K562 (cell line): ENCODE measurements around the gene FHIT. TPM values are rescaled to one million over a fixed set of nuclear protein-coding genes. Genes with fewer than 3 reads are reported as not detected.
A peak's percentile ranks its signal among the peaks of the same experiment; 100 is the strongest.

Experiments
- ATAC-seq: fragments of 200-7000 bp; cut with Tn5 transposase; 3 replicates; pipeline ENCODE4 v1.9.1; 2020; ENCODE audit warnings: moderate library complexity
- BruUV-seq: library from RNA; stranded (reverse); fragments of 400-500 nt; replicated peaks from 2 replicates; lab custom pipeline; 2021; lab: Mats Ljungman, UMichigan
- CTCF ChIA-PET: fragments of 300-600 bp; formaldehyde crosslinking; extraction: SDS; loops from one replicate; lab custom pipeline; 2021; ENCODE audit warnings: low intra/inter-chr PET ratio; lab: Yijun Ruan, JAX
- POLR2A ChIA-PET: fragments of 300-600, 350-650 bp; sonication (Branson Sonifier 250); formaldehyde crosslinking; extraction: SDS; loops from one replicate; lab custom pipeline; 2021; ENCODE audit warnings: antibody characterized with exemption, inconsistent platforms; lab: Yijun Ruan, JAX
- DNase-seq, 4 experiments: peaks; one replicate each; pipeline versions ENCODE4 v3.0.0 to v3.0.0-alpha.2; 2011 to 2018; ENCODE audit warnings: low spot score in 3 of 4, mixed read lengths in 3 of 4; ENCODE audit errors: extremely low read depth in 1 of 4
- FAIRE-seq: peaks from 2 replicates; lab custom pipeline; 2011; peaks lifted over from hg19 to GRCh38; lab: Jason Lieb, UNC
- H2AFZ ChIP-seq: 2 replicates; pipeline ENCODE4 v1.6.0; 2011; ENCODE audit warnings: low read depth, low read length, control low read depth, inconsistent platforms
- H3K27ac ChIP-seq: fragments of 200-600 bp; 3 replicates; pipeline ENCODE4 v1.8.0; 2011; ENCODE audit warnings: low read depth, mild to moderate bottlenecking, control low read depth, inconsistent platforms, low read length, moderate library complexity, mixed read lengths; ENCODE audit errors: extremely low read depth
- H3K27me3 ChIP-seq, 2 experiments: fragments of 300-600 bp in 1 of 2; 2 replicates in 1 of 2; 3 replicates in 1 of 2; pipeline versions ENCODE4 v1.6.0 to v1.8.0; 2011; ENCODE audit warnings: inconsistent platforms in 2 of 2, low read length in 2 of 2, mild to moderate bottlenecking in 1 of 2, mixed read lengths in 1 of 2, moderate library complexity in 1 of 2; ENCODE audit not compliant: control insufficient read depth in 2 of 2, insufficient read depth in 2 of 2
- H3K36me3 ChIP-seq: fragments of 300-600 bp; 3 replicates; pipeline ENCODE4 v1.8.0; 2011; ENCODE audit warnings: mild to moderate bottlenecking, low read length, inconsistent platforms; ENCODE audit not compliant: control insufficient read depth, insufficient read depth
- H3K4me1 ChIP-seq, 2 experiments: fragments of 200-600 bp in 1 of 2; replicated peaks in 1 of 2; 2 replicates in 1 of 2; 3 replicates in 1 of 2; pipeline versions ENCODE4 v1.5.1 to v1.8.0; 2011; ENCODE audit warnings: inconsistent platforms in 2 of 2, low read length in 2 of 2, mild to moderate bottlenecking in 1 of 2, mixed read lengths in 1 of 2, moderate library complexity in 1 of 2; ENCODE audit not compliant: control insufficient read depth in 2 of 2, insufficient read depth in 2 of 2
- H3K4me2 ChIP-seq: 2 replicates; pipeline ENCODE4 v1.6.1; 2011; ENCODE audit warnings: low read length, control low read depth, inconsistent platforms, mixed read lengths; ENCODE audit not compliant: insufficient read depth
- H3K4me3 ChIP-seq: fragments of 200-600 bp; sonication (generic), shearing (Covaris generic); 2 replicates; pipeline ENCODE4 v1.5.1; 2016; ENCODE audit warnings: control low read depth, inconsistent platforms
- H3K79me2 ChIP-seq: fragments of 200-600 bp; 3 replicates; pipeline ENCODE4 v1.8.0; 2011; ENCODE audit warnings: low read length, inconsistent platforms; ENCODE audit not compliant: control insufficient read depth, insufficient read depth
- H3K9ac ChIP-seq, 2 experiments: 2 replicates each; pipeline versions ENCODE4 v1.6.0 to v1.6.1; 2011; ENCODE audit warnings: low read depth in 2 of 2, low read length in 2 of 2, control low read depth in 1 of 2, inconsistent platforms in 1 of 2, mild to moderate bottlenecking in 1 of 2, mixed read lengths in 1 of 2; ENCODE audit not compliant: insufficient read depth in 1 of 2
- H3K9me1 ChIP-seq: one replicate; pipeline ENCODE4 v1.6.0; 2011; ENCODE audit warnings: inconsistent platforms, mild to moderate bottlenecking, low read length, moderate library complexity; ENCODE audit not compliant: control insufficient read depth, insufficient read depth
- H3K9me3 ChIP-seq: replicated peaks from 2 replicates; pipeline ENCODE4 v1.5.1; 2011; ENCODE audit warnings: low read depth, low read length, inconsistent platforms; ENCODE audit not compliant: control insufficient read depth, insufficient read depth
- H4K20me1 ChIP-seq: replicated peaks from 2 replicates; pipeline ENCODE4 v1.6.1; 2011; ENCODE audit warnings: low read length, inconsistent platforms, mixed read lengths; ENCODE audit not compliant: control insufficient read depth, insufficient read depth
- ATF3 ChIP-seq, 2 experiments: fragments of 450-650 bp in 1 of 2; sonication (generic) in 1 of 2; formaldehyde crosslinking in 1 of 2; IDR thresholded peaks in 1 of 2; conservative IDR thresholded peaks in 1 of 2; 2 replicates each; pipeline versions ENCODE4 v1.6.1 to v1.8.1; 2016 to 2023; ENCODE audit warnings: mild to moderate bottlenecking in 2 of 2, moderate library complexity in 2 of 2, inconsistent platforms in 1 of 2, missing genetic modification reagents in 1 of 2
- ATF4 ChIP-seq: fragments of 450-650 bp; formaldehyde crosslinking; IDR thresholded peaks from 2 replicates; pipeline ENCODE4 v1.4.0; 2022; ENCODE audit warnings: mild to moderate bottlenecking, moderate library complexity
- CEBPB ChIP-seq: fragments of 450-650 bp; IDR thresholded peaks from 2 replicates; pipeline ENCODE4 v1.6.1; 2016; ENCODE audit warnings: missing genetic modification characterization, missing compliant biosample characterization
- CEBPG ChIP-seq, 3 experiments: fragments of 200-800 bp in 1 of 3; sonication (Bioruptor generic) in 1 of 3; sonication (generic) in 1 of 3; formaldehyde crosslinking in 1 of 3; IDR thresholded peaks in 2 of 3; conservative IDR thresholded peaks in 1 of 3; 2 replicates each; pipeline versions ENCODE4 v1.6.1 to v1.8.0; 2016 to 2022; ENCODE audit warnings: missing compliant biosample characterization in 2 of 3, missing genetic modification characterization in 2 of 3, mild to moderate bottlenecking in 1 of 3, missing genetic modification reagents in 1 of 3
- CHD2 ChIP-seq: IDR thresholded peaks from 2 replicates; pipeline ENCODE4 v1.6.1; 2011; ENCODE audit warnings: low read depth, low read length
- CSDE1 ChIP-seq, 2 experiments: fragments of 450-650 bp; IDR thresholded peaks; 2 replicates each; pipeline ENCODE4 v1.6.1; 2016; ENCODE audit warnings: mild to moderate bottlenecking in 1 of 2
- EP400 ChIP-seq: fragments of 450-650 bp; IDR thresholded peaks from 2 replicates; pipeline ENCODE4 v1.6.1; 2017; ENCODE audit warnings: antibody characterized with exemption, mild to moderate bottlenecking, moderate library complexity
- FOXA3 ChIP-seq, 2 experiments: fragments of 450-650 bp in 1 of 2; sonication (generic) in 1 of 2; formaldehyde crosslinking; IDR thresholded peaks in 1 of 2; conservative IDR thresholded peaks in 1 of 2; 2 replicates each; pipeline versions ENCODE4 v1.4.0 to v1.8.0; 2020 to 2022; ENCODE audit warnings: mild to moderate bottlenecking in 2 of 2, missing genetic modification reagents in 1 of 2
- HNRNPL ChIP-seq: fragments of 200-400 bp; formaldehyde crosslinking; IDR thresholded peaks from 2 replicates; pipeline ENCODE4 v1.6.1; 2017; ENCODE audit warnings: low read depth, mild to moderate bottlenecking, low read length
- MYC ChIP-seq, 2 experiments: fragments of 250-450 bp in 1 of 2; sonication (Bioruptor Pico) in 1 of 2; IDR thresholded peaks; 2 replicates each; pipeline versions ENCODE4 v1.5.1 to v1.6.1; 2012 to 2021; ENCODE audit warnings: low read depth in 2 of 2, borderline replicate concordance in 1 of 2, improper control_type of control experiment in 1 of 2, low read length in 1 of 2, mild to moderate bottlenecking in 1 of 2, moderate library complexity in 1 of 2
- NELFE ChIP-seq: IDR thresholded peaks from 2 replicates; pipeline ENCODE4 v1.6.1; 2011; ENCODE audit warnings: mild to moderate bottlenecking; ENCODE audit not compliant: insufficient read depth, insufficient read length
- NFRKB ChIP-seq: fragments of 450-650 bp; IDR thresholded peaks from 2 replicates; pipeline ENCODE4 v1.6.1; 2016; ENCODE audit warnings: low read depth
- POU5F1 ChIP-seq: fragments of 150-350 bp; IDR thresholded peaks from 2 replicates; pipeline ENCODE4 v1.6.1; 2014; ENCODE audit warnings: borderline replicate concordance, low read length, low read depth, mild to moderate bottlenecking; ENCODE audit not compliant: partially characterized antibody
- PREB ChIP-seq: sonication (generic); formaldehyde crosslinking; IDR thresholded peaks from 2 replicates; pipeline ENCODE4 v1.8.1; 2023; ENCODE audit warnings: mild to moderate bottlenecking, missing genetic modification reagents
- TOE1 ChIP-seq, 2 experiments: fragments of 450-650 bp in 1 of 2; sonication (generic) in 1 of 2; formaldehyde crosslinking in 1 of 2; IDR thresholded peaks; 2 replicates each; pipeline versions ENCODE4 v1.7.1 to v1.8.0; 2016 to 2022; ENCODE audit warnings: borderline replicate concordance in 2 of 2, mild to moderate bottlenecking in 2 of 2, antibody characterized with exemption in 1 of 2, inconsistent platforms in 1 of 2, low read depth in 1 of 2, missing genetic modification reagents in 1 of 2, moderate library complexity in 1 of 2
- ZNF436 ChIP-seq: fragments of 250-450, 450-650 bp; sonication (Bioruptor Pico); formaldehyde crosslinking; IDR thresholded peaks from 2 replicates; pipeline ENCODE4 v1.7.0; 2020; ENCODE audit warnings: mild to moderate bottlenecking
- ZNF589 ChIP-seq: fragments of 200-800 bp; sonication (Bioruptor generic); IDR thresholded peaks from 2 replicates; pipeline ENCODE4 v1.6.1; 2016; ENCODE audit warnings: low read depth, missing genetic modification characterization, missing compliant biosample characterization
- ZNF717 ChIP-seq: fragments of 250-450 bp; sonication (Bioruptor Pico); IDR thresholded peaks from 2 replicates; pipeline ENCODE4 v1.5.0; 2021
- WGBS: fragments of 100-300 bp; shearing (Covaris generic); methylation state at CpG from one replicate; pipeline ENCODE4 v1.1.6; 2016; ENCODE audit warnings: low coverage, mixed read lengths; ENCODE audit not compliant: insufficient coverage; ENCODE audit errors: missing lambda C conversion rate; 5-methylcytosine and 5-hydroxymethylcytosine counted together
- in situ Hi-C: fragments of 300-500 bp; cut with MboI; formaldehyde crosslinking; loops from 4 replicates; pipeline ENCODE4 v1.15.0; 2018; ENCODE audit warnings: inconsistent platforms, mixed read lengths
- intact Hi-C: fragments of 100-400 bp; cut with micrococcal nuclease; formaldehyde crosslinking; loops from 2 replicates; pipeline ENCODE4 v1.14.2; 2022
- polyA plus RNA-seq, 8 experiments: library from polyadenylated mRNA; depleted of rRNA in 4 of 8; stranded (reverse) in 5 of 8; unstranded in 3 of 8; fragments of >200 nt; fragmentation: Nextera tagmentation in 2 of 8; fragmentation: Illumina TruSeq in 1 of 8; extraction: Ambion mirVana in 2 of 8; extraction: Trizol in 1 of 8; gene quantifications; 2 replicates each; pipeline versions ENCODE4 v1.2.1 to v1.2.3, GENCODE V29; 2011 to 2014; ENCODE audit warnings: inconsistent platforms in 1 of 8, missing spikeins in 1 of 8
- total RNA-seq, 7 experiments: library from RNA; depleted of rRNA in 6 of 7; stranded (reverse); fragments of >200 nt in 6 of 7; fragmentation: Illumina TruSeq in 2 of 7; extraction: Trizol in 2 of 7; gene quantifications; 2 replicates each; pipeline versions ENCODE4 v1.2.1 to v1.2.3, GENCODE V29; 2011 to 2021; ENCODE audit warnings: low replicate concordance in 1 of 7

The FHIT gene
- total and polyA plus RNA-seq, 9 of the 15 experiments (the other 6 are each of a cell fraction or from before 2014, with no cell fraction given): 1.7 to 9.1 (median 4.3) TPM

GRCh38 chr3:60250206-60250605 lies 1001.0 kb downstream of the FHIT start:
- H3K27ac ChIP-seq: peak overlapping the region; percentile 46; the same call in 2 of the 3 replicates
- no peak overlapping the region for H3K4me2 ChIP-seq
- H3K9ac ChIP-seq: peak overlapping the region in 1 of 2 experiments; percentile 29; a peak in 1 of 4 replicates
- peak overlapping the region; percentile 63; the same call in 1 of the 2 replicates for H2AFZ ChIP-seq
- peaks cover 11% of the 10 kb centered on the region; the same call in 2 of the 3 replicates for H3K79me2 ChIP-seq
- no peaks in the 10 kb centered on the region for H3K9me1 ChIP-seq
- DNase-seq (no peak), FAIRE-seq (no peak), ATAC-seq (peak; percentile 42)
- no peaks in the 10 kb centered on the region for H3K36me3 ChIP-seq
- 44% methylated on average over 2 of the region's 2 CpGs for WGBS
- in situ Hi-C loops (no loop called here), intact Hi-C loops (loop anchor here (2.0 kb wide), 1 partner anchor 275 kb away; no protein-coding TSS in a partner anchor)
- ChIA-PET POLR2A (interaction anchor here (0.8 to 1.8 kb wide), 2 partner anchors 21 to 27 kb away, joined by 3 to 5 read pairs; no protein-coding TSS in a partner anchor), CTCF (no interaction called here)
- no peak overlapping the region for H3K4me3 ChIP-seq
- no peaks in the 10 kb centered on the region for H4K20me1 ChIP-seq
- no peaks in the 10 kb centered on the region for H3K27me3 ChIP-seq
- BruUV-seq: no TSS peak
- no peaks in the 10 kb centered on the region for H3K9me3 ChIP-seq
- H3K4me1 ChIP-seq: peaks cover 0 to 42% of the 10 kb centered on the region in 2 experiments; a peak in 3 of 5 replicates
- no peak for TF ChIP-seq ZNF717 (CRISPR knock-in tag)
- no peak for TF ChIP-seq FOXA3 (CRISPR knock-in tag; conservative IDR thresholded peaks at IDR 0.05 in 1 of 2, IDR thresholded peaks at IDR 0.05 in 1 of 2)
- TF ChIP-seq CSDE1 (IDR thresholded peaks at IDR 0.05): no peak
- TF ChIP-seq CHD2: no peak
- TF ChIP-seq TOE1 (IDR thresholded peaks at IDR 0.05; ENCODE audit: borderline replicate concordance): no peak
- TF ChIP-seq TOE1 (CRISPR knock-in tag; IDR thresholded peaks at IDR 0.05; ENCODE audit: borderline replicate concordance, low read depth): no peak
- no peak for TF ChIP-seq HNRNPL
- TF ChIP-seq ATF3 (IDR thresholded peaks at IDR 0.05): peak; percentile 90
- no peak for TF ChIP-seq ATF3 (CRISPR knock-in tag; conservative IDR thresholded peaks at IDR 0.05)
- TF ChIP-seq PREB (CRISPR knock-in tag): no peak
- TF ChIP-seq ZNF436 (CRISPR knock-in tag): no peak
- peak; percentile 53 for TF ChIP-seq EP400
- TF ChIP-seq NFRKB: no peak
- TF ChIP-seq MYC (IDR thresholded peaks at IDR 0.05; ENCODE audit: low read depth, low read length): peak; percentile 42; the same call in 1 of the 2 replicates
- TF ChIP-seq MYC (CRISPR knock-in tag; IDR thresholded peaks at IDR 0.05; ENCODE audit: borderline replicate concordance, low read depth): no peak
- TF ChIP-seq CEBPG (CRISPR knock-in tag; IDR thresholded peaks at IDR 0.05): peak; percentile 83; the same call in 1 of the 2 replicates
- TF ChIP-seq CEBPG (tag; conservative IDR thresholded peaks at IDR 0.05 in 1 of 2, IDR thresholded peaks at IDR 0.05 in 1 of 2): peak; percentile 75 to 83
- TF ChIP-seq CEBPB (tag): peak; percentile 67
- TF ChIP-seq NELFE: no peak
- 0 out of 2 replicates have a peak, but pooled peaks have one; percentile 29 for TF ChIP-seq ZNF589 (CRISPR knock-in tag)
- TF ChIP-seq ATF4 (CRISPR knock-in tag): peak; percentile 68; the same call in 1 of the 2 replicates
- no peak for TF ChIP-seq POU5F1
